SK-N-SH treated with all-trans-retinoic acid at 6 μM for 48 hours (cell line): ENCODE results near the gene CAST.

Experiments used
- BACH2 ChIP-seq: fragments of 250-450 bp; sonication (Bioruptor Pico); IDR thresholded peaks from 2 replicates; pipeline ENCODE4 v1.9.0; 2021; ENCODE audit warnings: mild to moderate bottlenecking, borderline replicate concordance
- GLIS3 ChIP-seq: fragments of 250-450 bp; sonication (Bioruptor Pico); IDR thresholded peaks from 2 replicates; pipeline ENCODE4 v1.5.0; 2020; ENCODE audit warnings: mild to moderate bottlenecking, moderate library complexity
- OSR1 ChIP-seq: fragments of 250-450 bp; sonication (Bioruptor Pico); IDR thresholded peaks from 2 replicates; pipeline ENCODE4 v1.8.0; 2022; ENCODE audit warnings: moderate library complexity, mild to moderate bottlenecking, inconsistent platforms
- PATZ1 ChIP-seq: fragments of 250-450 bp; sonication (Bioruptor Pico); IDR thresholded peaks from 2 replicates; pipeline ENCODE4 v1.8.0; 2020; ENCODE audit warnings: mild to moderate bottlenecking, moderate library complexity, borderline replicate concordance
- RARB ChIP-seq: fragments of 250-450 bp; sonication (Bioruptor Pico); IDR thresholded peaks from 2 replicates; pipeline ENCODE4 v1.8.0; 2021; ENCODE audit warnings: mild to moderate bottlenecking, moderate library complexity
- TCF4 ChIP-seq: fragments of 250-450 bp; sonication (Bioruptor Pico); IDR thresholded peaks from 2 replicates; pipeline ENCODE4 v1.8.0; 2021; ENCODE audit warnings: mild to moderate bottlenecking, moderate library complexity, borderline replicate concordance
- TSHZ2 ChIP-seq: fragments of 250-450 bp; sonication (Bioruptor Pico); IDR thresholded peaks from 2 replicates; pipeline ENCODE4 v1.5.0; 2020; ENCODE audit warnings: mild to moderate bottlenecking, moderate library complexity
- ZC3H10 ChIP-seq: fragments of 250-450 bp; sonication (Bioruptor Pico); IDR thresholded peaks from 2 replicates; pipeline ENCODE4 v1.5.1; 2021; ENCODE audit warnings: mild to moderate bottlenecking, moderate library complexity
- ZFP3 ChIP-seq: fragments of 250-450 bp; sonication (Bioruptor Pico); IDR thresholded peaks from 2 replicates; pipeline ENCODE4 v1.5.0; 2020; ENCODE audit warnings: mild to moderate bottlenecking, moderate library complexity
- ZFP30 ChIP-seq: fragments of 450-650 bp; formaldehyde crosslinking; IDR thresholded peaks from 2 replicates; pipeline ENCODE4 v1.5.0; 2022; ENCODE audit warnings: mild to moderate bottlenecking, moderate library complexity

- TF ChIP-seq ZFP30 (CRISPR knock-in tag), result no peak
- no peak for TF ChIP-seq ZFP3 (CRISPR knock-in tag)
- TF ChIP-seq BACH2 (CRISPR knock-in tag), result no peak
- TF ChIP-seq PATZ1 (CRISPR knock-in tag), result no peak
- no peak for TF ChIP-seq TSHZ2 (CRISPR knock-in tag)
- no peak for TF ChIP-seq ZC3H10 (CRISPR knock-in tag)
- no peak for TF ChIP-seq OSR1 (CRISPR knock-in tag)
- TF ChIP-seq TCF4, result no peak
- TF ChIP-seq GLIS3 (CRISPR knock-in tag), result no peak
- TF ChIP-seq RARB (CRISPR knock-in tag), result no peak
These were observed 13.7 kb downstream of the CAST start for GRCh38 chr5:96675882-96676281.
